Tibial nerve (tissue), 4 donors: ENCODE measurements around the gene CAP1. TPM values are rescaled to one million over a fixed set of nuclear protein-coding genes. Genes with fewer than 3 reads are reported as not detected.

ENCODE experiments used
- DNase-seq, 2 donors: peaks; one replicate each; pipeline ENCODE4 v3.0.0-alpha.2; 2019; ENCODE audit warnings: low spot score in 2 of 2
- H3K27ac ChIP-seq, 4 donors: fragments of 200-600 bp; sonication (generic) in 3 of 4; one replicate each; pipeline ENCODE4 v1.5.1; 2017 to 2019; ENCODE audit warnings: mild to moderate bottlenecking in 1 of 4
- H3K27me3 ChIP-seq, 2 donors: fragments of 200-600 bp; sonication (generic) in 1 of 2; one replicate each; pipeline versions ENCODE4 v1.5.1 to v1.6.0; 2017 to 2019
- H3K36me3 ChIP-seq, 3 donors: fragments of 200-600 bp; sonication (generic); one replicate each; pipeline ENCODE4 v1.5.1; 2018 to 2019
- H3K4me1 ChIP-seq, 4 donors: fragments of 200-600 bp; sonication (generic) in 3 of 4; one replicate each; pipeline ENCODE4 v1.5.1; 2017 to 2019
- H3K4me3 ChIP-seq, 4 donors: fragments of 200-600 bp; sonication (generic) in 3 of 4; one replicate each; pipeline ENCODE4 v1.5.1; 2017 to 2019; ENCODE audit warnings: mild to moderate bottlenecking in 1 of 4, moderate library complexity in 1 of 4
- H3K9me3 ChIP-seq, 4 donors: fragments of 200-600 bp; sonication (generic) in 3 of 4; one replicate each; pipeline ENCODE4 v1.5.1; 2017 to 2019
- EP300 ChIP-seq, 2 donors: sonication (generic); formaldehyde crosslinking; IDR thresholded peaks; one replicate each; pipeline ENCODE4 v1.6.1; 2017; ENCODE audit warnings: antibody characterized with exemption in 2 of 2, mild to moderate bottlenecking in 1 of 2
- POLR2A ChIP-seq, 2 donors: fragments of 450-650 bp; IDR thresholded peaks; one replicate each; pipeline ENCODE4 v1.6.1; 2017; ENCODE audit warnings: antibody characterized with exemption in 2 of 2, mild to moderate bottlenecking in 2 of 2, moderate library complexity in 2 of 2
- WGBS, 2 donors: methylation state at CpG; one replicate each; pipeline ENCODE4 v1.1.5; 2018; 5-methylcytosine and 5-hydroxymethylcytosine counted together
- total RNA-seq, 4 donors: library from RNA; depleted of rRNA; stranded (reverse); fragments of >200 nt; gene quantifications; one replicate each; pipeline ENCODE4 v1.1.0, GENCODE V29; 2016
- TF ChIP-seq, protein P1 (sequence below), 5 experiments: fragments of 200-600 bp in 3 of 5; fragments of 450-650 bp in 2 of 5; sonication (generic) in 3 of 5; IDR thresholded peaks; one replicate each; pipeline ENCODE4 v1.5.1; 2016 to 2019; ENCODE audit warnings: antibody characterized with exemption in 5 of 5, mild to moderate bottlenecking in 3 of 5, moderate library complexity in 2 of 5

CAP1 gene
- total RNA-seq, 4 donors from 2014 or later, result 210 to 281 (median 227) TPM

DNA sequence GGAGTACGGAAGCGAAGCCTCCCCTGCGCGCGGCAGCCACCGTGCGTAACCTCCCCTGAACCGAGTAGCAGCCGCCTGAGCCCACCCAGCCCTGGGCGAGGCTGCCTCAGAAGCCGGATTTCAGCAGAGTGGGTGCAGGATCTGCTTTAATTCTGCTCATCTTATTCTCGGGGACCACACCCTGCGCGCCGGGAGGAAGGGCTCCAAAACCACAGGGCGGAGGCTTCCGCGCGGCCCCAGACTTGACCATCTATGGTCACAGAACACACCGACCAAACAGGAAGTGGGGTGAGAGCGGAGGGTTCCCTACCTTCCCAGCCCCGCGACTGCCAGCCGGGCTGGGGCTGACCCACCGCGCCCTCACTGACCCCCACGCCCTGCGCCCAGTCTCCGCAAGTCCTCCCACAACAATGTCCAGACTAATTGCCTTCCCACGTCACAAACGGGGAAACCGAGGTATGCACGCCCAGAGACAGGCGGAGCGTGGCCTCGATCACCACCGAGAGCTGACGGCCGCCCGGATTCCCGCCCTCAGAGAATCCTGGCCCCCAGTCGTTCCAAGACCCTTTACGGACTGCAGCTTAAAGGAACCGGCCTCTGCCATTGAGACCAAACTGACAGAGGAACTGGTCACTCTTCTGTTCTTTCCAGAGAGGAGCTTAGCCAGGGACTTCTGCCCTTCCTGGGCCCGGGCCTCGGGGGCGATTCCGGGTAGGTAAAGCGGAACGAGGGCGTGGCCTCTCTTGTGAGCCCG is 595 bp upstream of the CAP1 start:
- peak overlapping the region; percentile 96 to 100 (median 98) for H3K27ac ChIP-seq
- H3K9me3 ChIP-seq, result no peaks in the 10 kb centered on the region
- TF ChIP-seq POLR2A (IDR thresholded peaks at IDR 0.05), result peak; percentile 88 to 95
- peak in 1 of 2 donors; percentile 99 for TF ChIP-seq EP300 (IDR thresholded peaks at IDR 0.05)
- TF ChIP-seq, protein P1, sequence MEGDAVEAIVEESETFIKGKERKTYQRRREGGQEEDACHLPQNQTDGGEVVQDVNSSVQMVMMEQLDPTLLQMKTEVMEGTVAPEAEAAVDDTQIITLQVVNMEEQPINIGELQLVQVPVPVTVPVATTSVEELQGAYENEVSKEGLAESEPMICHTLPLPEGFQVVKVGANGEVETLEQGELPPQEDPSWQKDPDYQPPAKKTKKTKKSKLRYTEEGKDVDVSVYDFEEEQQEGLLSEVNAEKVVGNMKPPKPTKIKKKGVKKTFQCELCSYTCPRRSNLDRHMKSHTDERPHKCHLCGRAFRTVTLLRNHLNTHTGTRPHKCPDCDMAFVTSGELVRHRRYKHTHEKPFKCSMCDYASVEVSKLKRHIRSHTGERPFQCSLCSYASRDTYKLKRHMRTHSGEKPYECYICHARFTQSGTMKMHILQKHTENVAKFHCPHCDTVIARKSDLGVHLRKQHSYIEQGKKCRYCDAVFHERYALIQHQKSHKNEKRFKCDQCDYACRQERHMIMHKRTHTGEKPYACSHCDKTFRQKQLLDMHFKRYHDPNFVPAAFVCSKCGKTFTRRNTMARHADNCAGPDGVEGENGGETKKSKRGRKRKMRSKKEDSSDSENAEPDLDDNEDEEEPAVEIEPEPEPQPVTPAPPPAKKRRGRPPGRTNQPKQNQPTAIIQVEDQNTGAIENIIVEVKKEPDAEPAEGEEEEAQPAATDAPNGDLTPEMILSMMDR (IDR thresholded peaks at IDR 0.05), result no peak
- DNase-seq, result peak; percentile 78 to 84
- H3K4me1 ChIP-seq, result peaks cover 0 to 72% (median 36%) of the 10 kb centered on the region in 4 donors
- H3K4me3 ChIP-seq, result peak overlapping the region; percentile 62 to 96 (median 84)
- WGBS, 2 donors, result 0% methylated on average over 19 to 33 of the region's 52 CpGs
- H3K27me3 ChIP-seq, result no peaks in the 10 kb centered on the region
- peaks cover 0 to 7% (median 0%) of the 10 kb centered on the region in 3 donors for H3K36me3 ChIP-seq

DNA sequence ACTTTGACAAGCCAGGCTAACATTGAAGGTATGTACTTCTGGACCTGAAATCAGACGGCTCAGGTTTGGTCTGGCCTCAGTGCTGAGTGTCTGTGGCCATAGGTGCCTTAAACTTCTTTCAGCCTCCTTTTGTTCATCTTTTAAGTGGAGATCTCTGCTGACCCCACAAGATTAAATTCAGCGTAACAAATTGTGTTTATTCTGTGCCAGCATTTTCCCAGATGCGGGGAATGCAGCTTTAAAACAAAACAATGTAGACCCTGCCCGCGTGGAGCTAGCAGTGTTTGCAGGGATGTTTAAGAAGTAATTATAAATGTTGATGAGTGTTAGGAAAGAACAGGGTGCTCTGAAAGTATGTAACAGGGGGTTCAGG is 923 bp downstream of the CAP1 start:
- Histone ChIP-seq H3K27me3 (no peaks in the 10 kb centered on the region), H3K27ac (peak overlapping the region; percentile 96 to 100 (median 98)), H3K4me3 (peak overlapping the region; percentile 75 to 96 (median 92)), H3K36me3 (peaks cover 0 to 7% (median 0%) of the 10 kb centered on the region in 3 donors), H3K4me1 (peaks cover 0 to 80% (median 42%) of the 10 kb centered on the region in 4 donors), H3K9me3 (no peaks in the 10 kb centered on the region)
- DNase-seq, result no peak
- WGBS, 2 donors, result 7 to 9% methylated on average over 5 of the region's 5 CpGs
- TF ChIP-seq EP300 (IDR thresholded peaks at IDR 0.05) (no peak), POLR2A (IDR thresholded peaks at IDR 0.05) (no peak)
- TF ChIP-seq, protein P1 (IDR thresholded peaks at IDR 0.05), result no peak

DNA sequence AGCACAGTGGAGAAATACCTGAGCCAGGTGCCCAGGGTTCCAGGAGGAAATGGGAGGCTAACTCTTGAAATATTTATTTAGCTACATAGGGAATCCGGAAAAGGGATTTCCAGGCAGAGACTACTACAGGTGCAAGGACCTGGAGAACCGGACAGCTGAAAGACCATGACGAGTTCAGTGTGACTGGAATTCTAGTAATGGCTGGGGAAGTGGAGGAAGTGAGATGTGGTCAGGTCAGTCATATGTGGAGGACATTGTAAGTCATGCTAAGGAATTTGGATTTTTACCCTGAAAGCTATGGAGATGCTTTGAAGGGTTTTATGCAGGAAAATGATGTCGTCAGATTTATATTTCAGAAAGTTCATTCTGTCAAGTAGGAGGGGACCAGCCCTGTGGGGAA is 1.8 kb downstream of the CAP1 start:
- DNase-seq, result no peak
- TF ChIP-seq POLR2A (IDR thresholded peaks at IDR 0.05), result no peak
- TF ChIP-seq EP300 (IDR thresholded peaks at IDR 0.05), result no peak
- TF ChIP-seq, protein P1 (IDR thresholded peaks at IDR 0.05), result no peak
- Histone ChIP-seq H3K27me3 (no peaks in the 10 kb centered on the region), H3K27ac (peak overlapping the region; percentile 96 to 100 (median 98)), H3K4me1 (peaks cover 0 to 82% (median 45%) of the 10 kb centered on the region in 4 donors), H3K36me3 (peaks cover 0 to 7% (median 0%) of the 10 kb centered on the region in 3 donors), H3K9me3 (no peaks in the 10 kb centered on the region), H3K4me3 (peak overlapping the region in 3 of 4 donors; percentile 75 to 94 (median 90))
- WGBS, 2 donors, result 54 to 57% methylated on average over 4 of the region's 4 CpGs

DNA sequence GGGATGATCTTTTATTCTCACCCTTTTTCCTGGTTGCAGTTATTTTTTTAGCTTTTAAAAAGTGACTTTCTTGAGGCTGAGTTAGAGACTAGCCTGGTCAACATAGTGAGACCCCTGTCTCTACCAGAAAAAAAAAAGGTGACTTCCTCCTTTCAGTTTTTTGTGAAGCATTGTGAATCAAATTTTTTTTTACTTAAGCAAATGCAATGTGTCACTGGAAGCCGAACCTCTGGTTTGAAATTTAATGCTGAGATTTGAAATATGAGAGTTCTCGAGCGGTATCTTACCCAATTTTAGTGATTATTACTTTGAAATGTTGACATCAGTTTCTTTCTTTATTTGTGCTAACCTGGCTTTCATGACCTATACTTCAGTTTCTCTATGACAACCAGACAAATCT is 3.6 kb downstream of the CAP1 start:
- Histone ChIP-seq H3K4me3 (no peak overlapping the region), H3K9me3 (no peaks in the 10 kb centered on the region), H3K27me3 (no peaks in the 10 kb centered on the region), H3K4me1 (peaks cover 0 to 86% (median 56%) of the 10 kb centered on the region in 4 donors), H3K27ac (peak overlapping the region; percentile 6 to 97 (median 52)), H3K36me3 (peaks cover 0 to 7% (median 0%) of the 10 kb centered on the region in 3 donors)
- DNase-seq, result no peak
- TF ChIP-seq EP300 (IDR thresholded peaks at IDR 0.05) (no peak), POLR2A (IDR thresholded peaks at IDR 0.05) (no peak)
- TF ChIP-seq, protein P1 (IDR thresholded peaks at IDR 0.05), result no peak
- 62 to 63% methylated on average over 3 of the region's 3 CpGs for WGBS, 2 donors

DNA sequence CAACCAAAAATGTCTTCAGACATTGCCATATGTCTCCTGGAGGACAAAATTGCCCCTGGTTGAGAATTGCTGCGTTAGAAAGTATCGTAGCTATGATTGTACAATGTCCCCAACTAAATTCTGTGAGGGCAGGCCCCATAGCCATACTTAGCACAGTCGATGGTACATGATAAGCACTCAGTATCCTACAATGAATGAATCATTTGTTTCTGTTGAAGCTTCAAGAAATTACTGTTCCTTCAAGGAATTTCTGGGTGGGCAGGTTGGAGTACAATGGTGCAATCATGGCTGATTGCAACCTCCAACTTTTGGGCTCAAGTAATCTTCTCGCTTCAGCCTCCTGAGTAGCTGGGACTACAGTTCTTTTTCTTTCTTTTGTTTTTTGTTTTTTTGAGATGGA is 4.7 kb downstream of the CAP1 start:
- Histone ChIP-seq H3K4me1 (peaks cover 0 to 90% (median 62%) of the 10 kb centered on the region in 4 donors), H3K9me3 (no peaks in the 10 kb centered on the region), H3K27me3 (no peaks in the 10 kb centered on the region), H3K27ac (peak overlapping the region in 3 of 4 donors; percentile 31 to 97 (median 96)), H3K4me3 (no peak overlapping the region), H3K36me3 (peaks cover 0 to 7% (median 0%) of the 10 kb centered on the region in 3 donors)
- DNase-seq, result no peak
- TF ChIP-seq EP300 (IDR thresholded peaks at IDR 0.05) (peak in 1 of 2 donors; percentile 45), POLR2A (IDR thresholded peaks at IDR 0.05) (no peak)
- TF ChIP-seq, protein P1 (IDR thresholded peaks at IDR 0.05), result no peak
- 76 to 79% methylated on average over 4 of the region's 4 CpGs for WGBS, 2 donors
